Spleen (tissue), 7 donors: ENCODE data around the gene ESR2.

Experiments
- CTCF ChIP-seq, 11 experiments: fragments of 200-600 bp in 7 of 11; fragments of 450-650 bp in 4 of 11; sonication (generic) in 4 of 11; IDR thresholded peaks in 8 of 11; conservative IDR thresholded peaks in 3 of 11; 1 replicate in 7 of 11; 2 replicates in 4 of 11; pipeline versions ENCODE4 v1.4.0 to v1.8.0; 2016 to 2021; ENCODE audit warnings: antibody characterized with exemption in 11 of 11, inconsistent platforms in 4 of 11, mild to moderate bottlenecking in 1 of 11
- POLR2A ChIP-seq, 3 donors: fragments of 450-650 bp; IDR thresholded peaks; one replicate each; pipeline ENCODE4 v1.5.1; 2017; ENCODE audit warnings: antibody characterized with exemption in 3 of 3, mild to moderate bottlenecking in 1 of 3
- POLR2AphosphoS5 ChIP-seq, 3 donors: sonication (generic); formaldehyde crosslinking; IDR thresholded peaks; one replicate each; pipeline ENCODE4 v1.5.1; 2017; ENCODE audit warnings: antibody characterized with exemption in 3 of 3
- donor health status: DM: no; HTN: no; CAD: no; lungs with moderate emphysema.
- donor health status: DM: no; HTN: no; CAD: no.
- donor health status: DM: no; HTN: no; CAD: no.

GRCh38 chr14:64212666-64213065, 81.5 kb downstream of the ESR2 start:
- TF ChIP-seq POLR2AphosphoS5 (IDR thresholded peaks at IDR 0.05) (no peak), CTCF (IDR thresholded peaks at IDR 0.05 in 8 of 11, conservative IDR thresholded peaks at IDR 0.05 in 3 of 11) (no peak), POLR2A (IDR thresholded peaks at IDR 0.05) (no peak)
